HG03439 (cell line): ENCODE measurements around the gene KIF25.

ENCODE experiments used
- ATAC-seq: cut with Tn5 transposase; IDR thresholded peaks from one replicate; pipeline ENCODE4 v1.9.1; 2021; ENCODE audit warnings: mild to moderate bottlenecking, moderate library complexity; ENCODE audit not compliant: unreplicated experiment

The KIF25 gene, protein sequence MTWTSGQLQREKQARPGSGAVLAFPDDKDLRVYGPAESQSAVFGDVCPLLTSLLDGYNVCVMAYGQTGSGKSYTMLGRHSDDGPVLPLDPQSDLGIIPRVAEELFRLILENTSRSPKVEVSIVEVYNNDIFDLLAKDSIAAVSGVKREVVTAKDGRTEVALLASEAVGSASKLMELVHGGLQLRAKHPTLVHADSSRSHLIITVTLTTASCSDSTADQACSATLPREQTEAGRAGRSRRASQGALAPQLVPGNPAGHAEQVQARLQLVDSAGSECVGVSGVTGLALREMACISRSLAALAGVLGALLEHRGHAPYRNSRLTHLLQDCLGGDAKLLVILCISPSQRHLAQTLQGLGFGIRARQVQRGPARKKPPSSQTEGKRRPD

DNA sequence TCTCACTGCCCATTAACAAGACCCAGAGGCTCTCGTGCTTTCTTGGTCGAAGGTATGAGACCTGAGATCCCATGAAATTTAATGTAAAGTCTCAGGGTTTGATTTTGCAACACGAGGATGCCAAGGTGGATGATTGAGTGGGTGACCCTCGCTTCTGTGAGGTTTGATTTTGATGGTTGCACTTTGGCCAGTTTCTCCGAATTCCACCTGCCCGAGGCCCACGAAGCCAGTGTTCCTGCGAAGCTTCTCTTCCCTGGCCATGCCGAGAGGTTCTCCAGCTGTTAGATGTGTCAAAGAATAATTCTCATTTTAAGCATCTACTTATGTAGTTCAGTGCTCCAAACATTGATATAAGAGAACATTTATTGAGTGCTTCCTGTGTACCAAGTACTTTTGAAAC, at the start of gene KIF25:
Gene KIF25, plus strand, starts transcription at position 30 of the 400 bp plus-strand sequence. CDS start 31,915 bp downstream, outside the sequence.
- no peak for ATAC-seq

DNA sequence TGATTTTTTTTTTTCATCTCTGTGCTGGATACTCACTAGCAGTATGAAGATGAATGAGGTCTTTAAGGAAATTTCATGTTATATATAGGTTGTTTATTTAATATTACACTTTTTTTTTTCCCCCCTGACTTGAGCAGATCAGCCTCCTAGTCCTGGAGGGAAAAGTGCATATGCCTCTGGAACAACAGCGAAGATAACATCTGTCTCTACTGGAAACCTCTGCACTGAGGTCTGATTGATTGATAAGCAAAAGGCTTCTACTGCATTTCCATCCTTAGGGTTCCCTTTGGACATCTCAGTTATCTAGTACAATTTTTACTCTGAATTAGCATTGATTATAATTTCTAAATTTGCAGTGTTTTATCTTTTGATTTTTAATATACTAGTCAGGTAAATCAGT, 49.8 kb upstream of the KIF25 start:
- ATAC-seq: no peak

DNA sequence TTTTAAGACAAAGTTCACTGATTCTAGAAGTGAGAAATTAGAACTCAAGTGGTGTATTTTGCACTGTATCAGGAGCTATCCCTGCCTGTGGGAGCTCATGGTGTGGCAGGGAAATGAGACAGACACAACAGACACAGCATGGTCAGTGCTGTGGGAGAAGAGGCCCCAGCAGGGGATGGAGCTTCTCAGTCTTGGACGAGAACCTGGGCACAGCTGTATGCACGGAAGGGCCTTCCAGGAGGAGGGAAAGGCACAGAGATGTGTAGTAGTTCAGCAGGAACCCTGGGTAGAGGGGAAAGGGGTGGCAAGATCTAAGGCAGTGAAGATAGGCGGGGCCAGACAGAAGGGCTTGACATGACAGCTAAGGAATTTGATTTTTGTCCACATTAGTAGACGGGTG, 48.8 kb upstream of the KIF25 start:
- no peak for ATAC-seq

DNA sequence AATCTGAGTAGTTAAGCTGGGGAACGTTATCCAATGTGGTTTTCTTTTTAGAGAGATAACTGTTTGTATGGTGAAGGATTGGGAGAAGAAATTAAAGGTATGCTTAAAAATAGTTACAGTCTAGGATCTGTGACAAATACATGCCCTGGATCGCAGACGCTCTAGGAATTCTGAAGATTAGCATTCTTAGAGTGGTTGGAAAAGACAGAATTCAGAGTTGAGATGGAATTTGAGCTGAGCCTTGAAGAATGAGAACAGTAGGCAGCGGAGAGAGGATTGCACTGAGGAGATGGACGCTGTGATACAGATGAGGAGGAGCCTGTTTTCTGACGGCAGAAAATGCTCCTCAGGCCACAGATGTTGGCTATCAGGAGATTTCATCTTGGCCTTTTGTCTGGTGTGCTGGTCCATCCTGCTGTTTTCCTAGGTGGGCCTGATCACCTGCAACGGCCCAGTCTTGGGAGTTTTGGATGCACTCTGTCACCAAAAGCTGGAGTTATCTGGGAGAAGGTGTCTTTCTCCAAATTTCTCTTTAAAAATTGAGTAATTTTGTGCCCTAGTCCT, 48.3 kb upstream of the KIF25 start:
- ATAC-seq: no peak

GRCh38 chr6:167951781-167952511, 45.5 kb upstream of the KIF25 start:
- no peak for ATAC-seq

DNA sequence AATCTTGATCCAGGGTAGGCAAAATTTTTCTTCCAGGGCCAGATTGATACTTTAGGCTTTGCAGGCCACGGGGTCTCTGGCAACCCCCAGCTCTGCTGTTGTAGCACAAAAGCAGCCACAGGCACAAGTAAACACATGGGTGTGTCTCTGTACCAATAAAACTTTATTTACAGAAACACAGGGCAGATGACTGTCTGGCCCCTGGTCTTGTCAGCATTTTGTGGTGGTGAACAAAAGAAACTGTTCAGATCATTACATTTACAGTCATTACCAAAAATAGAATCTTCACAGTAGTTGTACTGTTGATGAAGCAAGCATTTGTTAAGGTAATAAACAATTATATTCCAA, 45.0 kb upstream of the KIF25 start:
- no peak for ATAC-seq

DNA sequence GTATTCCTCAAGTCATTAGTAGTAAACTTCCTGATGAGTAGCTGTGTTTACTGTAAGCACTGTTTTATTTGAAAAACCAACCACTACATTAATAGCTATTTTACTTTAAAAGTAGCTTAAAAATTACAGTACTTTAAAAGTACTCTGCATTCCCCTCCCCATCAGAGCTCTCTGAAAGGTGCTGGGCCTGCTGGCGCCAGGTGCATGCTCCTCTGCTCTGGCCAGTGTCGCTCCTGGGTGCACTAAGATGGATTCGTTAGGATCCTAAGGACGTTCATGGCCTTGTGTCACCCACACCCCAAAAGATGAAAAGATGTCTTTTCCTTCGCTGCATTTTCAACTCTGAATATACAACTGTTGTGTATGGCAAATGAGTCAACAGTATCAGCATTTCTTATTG, 43.9 kb upstream of the KIF25 start:
- no peak for ATAC-seq

GRCh38 chr6:167954151-167954550, 43.3 kb upstream of the KIF25 start:
- ATAC-seq: no peak

DNA sequence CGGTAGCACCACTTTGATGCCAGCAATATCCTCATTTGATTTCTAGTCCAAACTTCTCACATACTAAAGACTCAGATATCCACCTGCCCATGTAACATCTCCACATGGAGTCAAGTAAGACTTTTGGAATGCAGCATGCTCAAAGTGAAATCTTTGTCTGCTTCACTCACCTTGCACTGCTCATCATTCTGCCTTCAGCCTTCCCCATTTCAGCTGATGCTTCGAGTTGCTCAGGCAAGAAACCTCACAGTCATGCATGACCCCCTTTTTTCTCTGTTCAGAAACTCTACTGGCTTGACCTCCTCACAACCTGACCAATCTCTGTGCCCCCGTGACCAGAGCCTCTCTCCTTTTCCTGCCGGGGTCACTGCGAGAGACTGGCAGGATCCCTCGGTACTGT, 41.0 kb upstream of the KIF25 start:
- ATAC-seq: no peak

GRCh38 chr6:167956983-167957492, 40.4 kb upstream of the KIF25 start:
- no peak for ATAC-seq

DNA sequence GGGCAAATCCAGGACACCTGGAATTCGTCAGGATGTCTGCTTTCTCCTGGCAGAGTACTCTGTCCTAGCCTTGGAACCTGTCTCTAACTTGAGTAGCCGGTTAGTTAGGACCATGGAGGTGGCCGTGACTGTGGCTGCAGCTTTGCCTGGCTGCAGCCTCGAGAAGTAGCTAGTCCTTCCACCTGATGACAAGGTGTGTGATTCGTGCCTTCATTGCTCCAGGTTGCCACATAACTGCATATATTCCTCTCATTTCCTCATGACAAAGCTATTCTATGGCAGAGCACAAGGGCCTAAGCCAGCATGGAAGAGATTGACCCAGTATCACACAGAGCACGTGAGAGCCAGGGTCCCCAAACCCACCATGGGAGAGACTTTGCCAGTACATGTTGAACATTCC, 39.8 kb upstream of the KIF25 start:
- ATAC-seq: no peak

DNA sequence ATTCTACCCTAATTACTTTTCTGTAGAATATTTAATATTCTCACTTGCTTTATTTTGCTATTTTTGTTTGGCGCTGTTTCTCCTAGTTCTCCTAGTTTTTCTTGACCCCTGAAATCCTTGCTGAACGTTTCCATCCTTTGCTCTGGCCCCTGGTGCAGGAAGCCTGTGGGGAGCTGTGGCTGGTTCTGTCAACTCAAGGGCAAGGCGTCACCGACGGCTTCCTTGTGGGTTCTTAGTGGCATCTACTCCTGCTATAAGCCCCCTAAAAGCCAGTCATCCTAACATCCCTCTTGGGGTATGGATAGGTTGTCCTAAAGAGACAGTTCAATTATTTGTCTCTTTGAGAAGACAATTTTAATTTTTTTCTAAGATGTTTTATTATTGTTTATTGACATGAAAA, 36.9 kb upstream of the KIF25 start:
- ATAC-seq: no peak

DNA sequence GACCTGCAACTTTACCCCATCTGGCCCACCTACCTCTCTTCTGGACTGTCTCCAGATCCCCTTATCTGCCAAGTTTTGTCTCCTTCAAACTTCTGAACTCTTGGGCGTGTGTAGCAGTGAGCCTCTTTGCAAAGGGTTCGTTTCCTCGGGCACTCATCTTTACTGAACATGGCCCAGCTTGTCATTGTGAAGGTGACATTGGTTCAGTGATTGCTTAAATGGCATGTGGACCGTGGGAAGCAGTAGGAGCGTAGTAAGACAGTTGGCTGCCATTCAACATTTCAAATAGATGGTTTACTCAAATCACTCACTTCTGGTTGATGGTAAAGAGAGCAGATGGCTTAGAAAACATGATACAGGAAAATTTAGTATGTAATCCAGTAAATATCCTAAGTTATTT, 34.8 kb upstream of the KIF25 start:
- ATAC-seq: no peak

- ATAC-seq: no peak
These were observed 33.8 kb upstream of the KIF25 start for GRCh38 chr6:167963589-167964057.

- no peak for ATAC-seq
These were observed 31.6 kb upstream of the KIF25 start for GRCh38 chr6:167965592-167966539.

GRCh38 chr6:167966540-167966905, 30.9 kb upstream of the KIF25 start:
- no peak for ATAC-seq

GRCh38 chr6:167968091-167968490, 29.4 kb upstream of the KIF25 start:
- ATAC-seq: no peak

GRCh38 chr6:167970230-167970629, 27.2 kb upstream of the KIF25 start:
- no peak for ATAC-seq

GRCh38 chr6:167972193-167972592, 25.3 kb upstream of the KIF25 start:
- ATAC-seq: no peak

DNA sequence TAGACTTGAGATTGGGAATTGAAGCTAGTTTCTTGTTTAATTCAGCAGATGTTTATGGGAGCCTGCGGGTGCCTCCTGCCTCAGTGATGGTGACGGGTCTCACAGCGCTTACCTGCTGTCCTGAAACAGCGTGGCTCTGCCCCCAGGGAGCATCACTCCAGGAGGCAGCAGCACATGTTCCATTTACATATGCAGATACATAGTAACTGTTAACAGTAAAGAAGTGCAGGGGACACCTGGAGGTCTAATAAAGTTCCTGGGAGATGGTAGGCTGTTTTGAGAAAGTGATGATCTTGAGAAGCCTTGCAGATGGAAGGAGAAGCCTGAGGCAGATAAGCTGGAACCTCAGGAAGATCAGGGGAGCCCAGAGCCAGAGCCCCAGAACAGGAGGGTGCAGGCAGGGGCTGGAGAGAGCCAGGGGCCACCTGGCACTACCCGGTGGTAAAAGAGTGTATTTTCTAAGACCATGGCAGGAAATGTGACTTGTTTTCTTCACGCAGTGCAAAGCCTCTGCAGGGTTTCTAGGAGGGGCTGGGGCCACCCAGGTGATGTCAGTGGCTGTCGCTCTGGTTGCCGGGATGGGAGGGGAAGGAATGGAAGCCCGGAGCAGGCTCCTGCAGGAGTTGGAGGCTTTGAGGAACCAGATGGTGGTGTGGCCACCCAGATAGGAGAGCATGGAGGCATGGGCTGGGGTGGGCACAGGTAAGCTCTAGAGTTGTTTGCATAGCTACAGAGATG, 24.2 kb upstream of the KIF25 start:
- no peak for ATAC-seq
